ENCODE results near the gene MAP3K7. TPM values are rescaled to one million over a fixed set of nuclear protein-coding genes. Genes with fewer than 3 reads are reported as not detected.

Gene MAP3K7
- total and polyA plus RNA-seq, 2 of the 13 experiments (the other 11 are each of a cell fraction or from before 2014, with no cell fraction given) = 24.1 to 24.4 TPM

DNA sequence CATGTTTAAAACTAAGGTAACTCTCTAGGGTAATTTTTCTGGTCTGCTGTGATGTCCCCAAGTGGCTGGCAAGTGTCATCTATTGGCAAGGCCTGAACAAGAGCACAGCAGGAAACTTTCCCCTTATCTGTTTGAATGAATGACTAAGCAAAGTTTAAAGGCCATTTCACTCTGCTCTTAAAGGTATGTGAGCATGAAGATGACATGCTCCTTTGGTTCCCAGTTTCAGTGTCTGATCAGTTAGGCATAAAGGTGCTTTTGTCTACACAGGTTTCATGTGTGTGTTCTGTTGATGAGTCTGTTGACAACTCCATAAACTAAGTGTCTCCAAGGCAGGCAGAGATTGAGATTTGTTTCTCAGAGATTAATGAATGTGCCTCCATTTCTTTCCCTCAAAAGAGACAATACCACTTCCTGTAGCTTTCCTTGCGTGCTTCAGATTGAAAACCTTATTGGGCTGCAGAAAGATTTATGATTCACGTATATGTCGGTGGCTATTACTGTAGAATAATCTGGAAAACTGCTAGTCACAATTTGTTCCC lies 83.9 kb downstream of the MAP3K7 start (continued):
- TF ChIP-seq MAFK (conservative IDR thresholded peaks at IDR 0.05 in 1 of 2, IDR thresholded peaks at IDR 0.05 in 1 of 2; ENCODE audit: low read length in 2 of 2) (peak; percentile 64 to 86), ZNF839 (CRISPR knock-in tag; IDR thresholded peaks at IDR 0.05; ENCODE audit: borderline replicate concordance) (no peak), ZNF670 (CRISPR knock-in tag; IDR thresholded peaks at IDR 0.05; ENCODE audit: borderline replicate concordance) (no peak), ZNF792 (CRISPR knock-in tag; IDR thresholded peaks at IDR 0.05) (peak; percentile 66; the same call in 1 of the 2 replicates), ZNF761 (CRISPR knock-in tag; conservative IDR thresholded peaks at IDR 0.05) (0 out of 2 replicates have a peak, but pooled peaks have one; percentile 26), ELF3 (CRISPR knock-in tag; IDR thresholded peaks at IDR 0.05) (peak; percentile 85), HNF4A (CRISPR knock-in tag; IDR thresholded peaks at IDR 0.05) (peak; percentile 88), STAG1 (CRISPR knock-in tag; IDR thresholded peaks at IDR 0.05) (no peak), BCL6 (CRISPR knock-in tag; IDR thresholded peaks at IDR 0.05) (0 out of 2 replicates have a peak, but pooled peaks have one; percentile 24), LCORL (IDR thresholded peaks at IDR 0.05) (no peak), LCORL (CRISPR knock-in tag; IDR thresholded peaks at IDR 0.05) (0 out of 2 replicates have a peak, but pooled peaks have one; percentile 18), ETV6 (CRISPR knock-in tag; conservative IDR thresholded peaks at IDR 0.05) (no peak), HES4 (CRISPR knock-in tag; IDR thresholded peaks at IDR 0.05; ENCODE audit: borderline replicate concordance) (no peak), RARA (CRISPR knock-in tag; IDR thresholded peaks at IDR 0.05) (peak; percentile 37; the same call in 1 of the 2 replicates), FOXK2 (IDR thresholded peaks at IDR 0.05) (no peak), ZNF205 (CRISPR knock-in tag; IDR thresholded peaks at IDR 0.05) (peak; percentile 63; the same call in 1 of the 2 replicates), ETV5 (CRISPR knock-in tag; IDR thresholded peaks at IDR 0.05; ENCODE audit: borderline replicate concordance) (peak; percentile 24; the same call in 1 of the 2 replicates)
- TF ChIP-seq, protein P1, sequence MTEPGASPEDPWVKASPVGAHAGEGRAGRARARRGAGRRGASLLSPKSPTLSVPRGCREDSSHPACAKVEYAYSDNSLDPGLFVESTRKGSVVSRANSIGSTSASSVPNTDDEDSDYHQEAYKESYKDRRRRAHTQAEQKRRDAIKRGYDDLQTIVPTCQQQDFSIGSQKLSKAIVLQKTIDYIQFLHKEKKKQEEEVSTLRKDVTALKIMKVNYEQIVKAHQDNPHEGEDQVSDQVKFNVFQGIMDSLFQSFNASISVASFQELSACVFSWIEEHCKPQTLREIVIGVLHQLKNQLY (CRISPR knock-in tag; IDR thresholded peaks at IDR 0.05) = peak; percentile 78; the same call in 1 of the 2 replicates
- TF ChIP-seq, protein P2, sequence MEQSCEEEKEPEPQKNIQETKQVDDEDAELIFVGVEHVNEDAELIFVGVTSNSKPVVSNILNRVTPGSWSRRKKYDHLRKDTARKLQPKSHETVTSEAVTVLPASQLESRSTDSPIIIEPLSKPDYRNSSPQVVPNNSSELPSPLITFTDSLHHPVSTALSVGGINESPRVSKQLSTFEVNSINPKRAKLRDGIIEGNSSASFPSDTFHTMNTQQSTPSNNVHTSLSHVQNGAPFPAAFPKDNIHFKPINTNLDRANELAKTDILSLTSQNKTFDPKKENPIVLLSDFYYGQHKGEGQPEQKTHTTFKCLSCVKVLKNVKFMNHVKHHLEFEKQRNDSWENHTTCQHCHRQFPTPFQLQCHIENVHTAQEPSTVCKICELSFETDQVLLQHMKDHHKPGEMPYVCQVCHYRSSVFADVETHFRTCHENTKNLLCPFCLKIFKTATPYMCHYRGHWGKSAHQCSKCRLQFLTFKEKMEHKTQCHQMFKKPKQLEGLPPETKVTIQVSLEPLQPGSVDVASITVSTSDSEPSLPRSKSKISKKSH (CRISPR knock-in tag; IDR thresholded peaks at IDR 0.05; ENCODE audit: borderline replicate concordance) = no peak
- TF ChIP-seq, protein P3, sequence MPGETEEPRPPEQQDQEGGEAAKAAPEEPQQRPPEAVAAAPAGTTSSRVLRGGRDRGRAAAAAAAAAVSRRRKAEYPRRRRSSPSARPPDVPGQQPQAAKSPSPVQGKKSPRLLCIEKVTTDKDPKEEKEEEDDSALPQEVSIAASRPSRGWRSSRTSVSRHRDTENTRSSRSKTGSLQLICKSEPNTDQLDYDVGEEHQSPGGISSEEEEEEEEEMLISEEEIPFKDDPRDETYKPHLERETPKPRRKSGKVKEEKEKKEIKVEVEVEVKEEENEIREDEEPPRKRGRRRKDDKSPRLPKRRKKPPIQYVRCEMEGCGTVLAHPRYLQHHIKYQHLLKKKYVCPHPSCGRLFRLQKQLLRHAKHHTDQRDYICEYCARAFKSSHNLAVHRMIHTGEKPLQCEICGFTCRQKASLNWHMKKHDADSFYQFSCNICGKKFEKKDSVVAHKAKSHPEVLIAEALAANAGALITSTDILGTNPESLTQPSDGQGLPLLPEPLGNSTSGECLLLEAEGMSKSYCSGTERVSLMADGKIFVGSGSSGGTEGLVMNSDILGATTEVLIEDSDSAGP (CRISPR knock-in tag; IDR thresholded peaks at IDR 0.05; ENCODE audit: borderline replicate concordance) = peak; percentile 18; the same call in 1 of the 2 replicates
- TF ChIP-seq, protein P4, sequence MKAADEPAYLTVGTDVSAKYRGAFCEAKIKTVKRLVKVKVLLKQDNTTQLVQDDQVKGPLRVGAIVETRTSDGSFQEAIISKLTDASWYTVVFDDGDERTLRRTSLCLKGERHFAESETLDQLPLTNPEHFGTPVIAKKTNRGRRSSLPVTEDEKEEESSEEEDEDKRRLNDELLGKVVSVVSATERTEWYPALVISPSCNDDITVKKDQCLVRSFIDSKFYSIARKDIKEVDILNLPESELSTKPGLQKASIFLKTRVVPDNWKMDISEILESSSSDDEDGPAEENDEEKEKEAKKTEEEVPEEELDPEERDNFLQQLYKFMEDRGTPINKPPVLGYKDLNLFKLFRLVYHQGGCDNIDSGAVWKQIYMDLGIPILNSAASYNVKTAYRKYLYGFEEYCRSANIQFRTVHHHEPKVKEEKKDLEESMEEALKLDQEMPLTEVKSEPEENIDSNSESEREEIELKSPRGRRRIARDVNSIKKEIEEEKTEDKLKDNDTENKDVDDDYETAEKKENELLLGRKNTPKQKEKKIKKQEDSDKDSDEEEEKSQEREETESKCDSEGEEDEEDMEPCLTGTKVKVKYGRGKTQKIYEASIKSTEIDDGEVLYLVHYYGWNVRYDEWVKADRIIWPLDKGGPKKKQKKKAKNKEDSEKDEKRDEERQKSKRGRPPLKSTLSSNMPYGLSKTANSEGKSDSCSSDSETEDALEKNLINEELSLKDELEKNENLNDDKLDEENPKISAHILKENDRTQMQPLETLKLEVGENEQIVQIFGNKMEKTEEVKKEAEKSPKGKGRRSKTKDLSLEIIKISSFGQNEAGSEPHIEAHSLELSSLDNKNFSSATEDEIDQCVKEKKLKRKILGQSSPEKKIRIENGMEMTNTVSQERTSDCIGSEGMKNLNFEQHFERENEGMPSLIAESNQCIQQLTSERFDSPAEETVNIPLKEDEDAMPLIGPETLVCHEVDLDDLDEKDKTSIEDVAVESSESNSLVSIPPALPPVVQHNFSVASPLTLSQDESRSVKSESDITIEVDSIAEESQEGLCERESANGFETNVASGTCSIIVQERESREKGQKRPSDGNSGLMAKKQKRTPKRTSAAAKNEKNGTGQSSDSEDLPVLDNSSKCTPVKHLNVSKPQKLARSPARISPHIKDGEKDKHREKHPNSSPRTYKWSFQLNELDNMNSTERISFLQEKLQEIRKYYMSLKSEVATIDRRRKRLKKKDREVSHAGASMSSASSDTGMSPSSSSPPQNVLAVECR (CRISPR knock-in tag; IDR thresholded peaks at IDR 0.05; ENCODE audit: borderline replicate concordance) = peak; percentile 38; the same call in 1 of the 2 replicates
- TF ChIP-seq, protein P5, sequence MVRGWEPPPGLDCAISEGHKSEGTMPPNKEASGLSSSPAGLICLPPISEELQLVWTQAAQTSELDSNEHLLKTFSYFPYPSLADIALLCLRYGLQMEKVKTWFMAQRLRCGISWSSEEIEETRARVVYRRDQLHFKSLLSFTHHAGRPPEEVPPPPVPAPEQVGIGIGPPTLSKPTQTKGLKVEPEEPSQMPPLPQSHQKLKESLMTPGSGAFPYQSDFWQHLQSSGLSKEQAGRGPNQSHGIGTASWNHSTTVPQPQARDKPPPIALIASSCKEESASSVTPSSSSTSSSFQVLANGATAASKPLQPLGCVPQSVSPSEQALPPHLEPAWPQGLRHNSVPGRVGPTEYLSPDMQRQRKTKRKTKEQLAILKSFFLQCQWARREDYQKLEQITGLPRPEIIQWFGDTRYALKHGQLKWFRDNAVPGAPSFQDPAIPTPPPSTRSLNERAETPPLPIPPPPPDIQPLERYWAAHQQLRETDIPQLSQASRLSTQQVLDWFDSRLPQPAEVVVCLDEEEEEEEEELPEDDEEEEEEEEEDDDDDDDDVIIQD (CRISPR knock-in tag; IDR thresholded peaks at IDR 0.05; ENCODE audit: low read depth) = peak; percentile 80; the same call in 1 of the 2 replicates
